Stimulated activated effector memory CD8-positive, alpha-beta T cell treated with anti-CD3 and anti-CD28 coated beads, Interleukin-12 subunit alpha, Interleukin-12 subunit beta, amount 100 ng/mL, for 72 hours (primary cell): ENCODE measurements around the gene HES4.

ENCODE experiments used
- ATAC-seq: fragments of 150-1000 bp; cut with Tn5 transposase; 2 replicates; pipeline ENCODE4 v1.10.0; 2021
- DNase-seq, 2 donors: peaks; one replicate each; pipeline ENCODE4 v3.0.0; 2021 to 2022; ENCODE audit warnings: low spot score in 2 of 2
- H3K27ac Mint-ChIP-seq: one replicate; pipeline ENCODE4 v1.8.0; 2022; ENCODE audit warnings: mild to moderate bottlenecking, mixed read lengths
- H3K36me3 Mint-ChIP-seq: one replicate; pipeline ENCODE4 v1.8.0; 2022; ENCODE audit warnings: mild to moderate bottlenecking, mixed read lengths
- H3K4me1 Mint-ChIP-seq: one replicate; pipeline ENCODE4 v1.8.0; 2022; ENCODE audit warnings: mixed read lengths
- H3K4me3 Mint-ChIP-seq: one replicate; pipeline ENCODE4 v1.8.0; 2022; ENCODE audit warnings: mild to moderate bottlenecking, mixed read lengths
- H3K9me3 Mint-ChIP-seq: one replicate; pipeline ENCODE4 v1.8.0; 2022; ENCODE audit warnings: mixed read lengths

The HES4 gene

GRCh38 chr1:974293-974640 is 25.6 kb downstream of the HES4 start:
- ATAC-seq (no peak), DNase-seq (no peak)
- Mint-ChIP-seq H3K9me3 (no peaks in the 10 kb centered on the region), H3K4me3 (no peak overlapping the region), H3K27ac (no peak overlapping the region), H3K36me3 (no peaks in the 10 kb centered on the region), H3K4me1 (peaks cover 6% of the 10 kb centered on the region)

- no peaks in the 10 kb centered on the region for H3K36me3 Mint-ChIP-seq
- H3K9me3 Mint-ChIP-seq = no peaks in the 10 kb centered on the region
These were observed 26.2 kb downstream of the HES4 start for GRCh38 chr1:973459-974292.

GRCh38 chr1:972726-973458 is 27.0 kb downstream of the HES4 start:
- Mint-ChIP-seq H3K36me3 (no peaks in the 10 kb centered on the region), H3K4me3 (no peak overlapping the region), H3K9me3 (no peaks in the 10 kb centered on the region), H3K4me1 (peaks cover 6% of the 10 kb centered on the region), H3K27ac (no peak overlapping the region)
- DNase-seq (no peak), ATAC-seq (no peak)

More at GRCh38 chr1:973459-974292, 26.2 kb downstream of the HES4 start:
- ATAC-seq (no peak), DNase-seq (no peak)
- Mint-ChIP-seq H3K27ac (no peak overlapping the region), H3K4me1 (peaks cover 6% of the 10 kb centered on the region), H3K4me3 (no peak overlapping the region)

- H3K4me1 Mint-ChIP-seq = peaks cover 6% of the 10 kb centered on the region
- no peak overlapping the region for H3K27ac Mint-ChIP-seq
- H3K36me3 Mint-ChIP-seq = no peaks in the 10 kb centered on the region
- DNase-seq (no peak), ATAC-seq (no peak)
- no peak overlapping the region for H3K4me3 Mint-ChIP-seq
- H3K9me3 Mint-ChIP-seq = no peaks in the 10 kb centered on the region
These were observed 28.0 kb downstream of the HES4 start for GRCh38 chr1:971751-972506.

DNA sequence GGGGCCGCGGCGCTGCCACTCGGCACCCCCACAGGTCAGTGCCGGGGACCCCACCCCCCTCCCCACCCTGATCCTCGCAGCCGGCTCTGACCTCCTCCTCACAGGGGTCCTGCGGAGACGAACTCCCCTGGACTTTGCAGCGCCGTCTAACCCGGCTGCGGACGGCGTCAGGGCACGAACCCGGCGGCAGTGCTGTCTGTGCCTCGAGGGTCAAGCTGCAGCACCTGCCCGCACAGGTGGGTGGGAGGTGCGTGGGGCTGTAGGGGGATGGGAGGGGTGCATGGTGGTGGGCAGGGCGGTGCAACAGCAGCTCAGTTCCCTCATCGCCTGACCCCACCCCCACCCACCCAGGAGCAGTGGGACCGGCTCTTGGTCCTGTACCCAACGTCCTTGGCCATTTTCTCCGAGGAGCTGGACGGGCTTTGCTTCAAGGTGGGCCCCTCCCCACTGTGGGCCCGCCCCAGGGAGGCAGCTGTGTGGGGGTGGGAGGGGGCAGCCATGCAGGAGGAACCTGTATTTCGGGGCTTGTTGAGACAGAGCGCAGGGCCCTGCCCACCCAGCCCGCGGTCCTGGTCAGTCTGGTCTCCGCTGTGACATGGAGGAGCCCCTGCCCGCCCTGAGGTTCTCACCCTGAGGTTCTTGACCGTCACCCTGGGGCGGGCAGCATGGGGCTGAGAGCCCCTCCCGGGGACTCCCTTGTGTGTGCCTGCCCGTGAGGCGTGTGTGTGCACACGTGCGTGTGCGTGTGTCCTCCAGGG is 28.7 kb downstream of the HES4 start:
- H3K4me3 Mint-ChIP-seq = no peak overlapping the region
- H3K27ac Mint-ChIP-seq = no peak overlapping the region
- no peak for DNase-seq
- H3K9me3 Mint-ChIP-seq = no peaks in the 10 kb centered on the region
- ATAC-seq = no peak
- H3K4me1 Mint-ChIP-seq = peaks cover 6% of the 10 kb centered on the region
- H3K36me3 Mint-ChIP-seq = no peaks in the 10 kb centered on the region

GRCh38 chr1:970242-970972 is 29.5 kb downstream of the HES4 start:
- Mint-ChIP-seq H3K36me3 (no peaks in the 10 kb centered on the region), H3K9me3 (no peaks in the 10 kb centered on the region), H3K4me3 (no peak overlapping the region), H3K4me1 (peaks cover 5% of the 10 kb centered on the region), H3K27ac (no peak overlapping the region)
- ATAC-seq = no peak
- no peak for DNase-seq

- H3K27ac Mint-ChIP-seq = no peak overlapping the region
- H3K36me3 Mint-ChIP-seq = no peaks in the 10 kb centered on the region
- DNase-seq (no peak), ATAC-seq (no peak)
- H3K9me3 Mint-ChIP-seq = no peaks in the 10 kb centered on the region
- H3K4me1 Mint-ChIP-seq = peaks cover 6% of the 10 kb centered on the region
- H3K4me3 Mint-ChIP-seq = no peak overlapping the region
These were observed 30.5 kb downstream of the HES4 start for GRCh38 chr1:969260-969855.

DNA sequence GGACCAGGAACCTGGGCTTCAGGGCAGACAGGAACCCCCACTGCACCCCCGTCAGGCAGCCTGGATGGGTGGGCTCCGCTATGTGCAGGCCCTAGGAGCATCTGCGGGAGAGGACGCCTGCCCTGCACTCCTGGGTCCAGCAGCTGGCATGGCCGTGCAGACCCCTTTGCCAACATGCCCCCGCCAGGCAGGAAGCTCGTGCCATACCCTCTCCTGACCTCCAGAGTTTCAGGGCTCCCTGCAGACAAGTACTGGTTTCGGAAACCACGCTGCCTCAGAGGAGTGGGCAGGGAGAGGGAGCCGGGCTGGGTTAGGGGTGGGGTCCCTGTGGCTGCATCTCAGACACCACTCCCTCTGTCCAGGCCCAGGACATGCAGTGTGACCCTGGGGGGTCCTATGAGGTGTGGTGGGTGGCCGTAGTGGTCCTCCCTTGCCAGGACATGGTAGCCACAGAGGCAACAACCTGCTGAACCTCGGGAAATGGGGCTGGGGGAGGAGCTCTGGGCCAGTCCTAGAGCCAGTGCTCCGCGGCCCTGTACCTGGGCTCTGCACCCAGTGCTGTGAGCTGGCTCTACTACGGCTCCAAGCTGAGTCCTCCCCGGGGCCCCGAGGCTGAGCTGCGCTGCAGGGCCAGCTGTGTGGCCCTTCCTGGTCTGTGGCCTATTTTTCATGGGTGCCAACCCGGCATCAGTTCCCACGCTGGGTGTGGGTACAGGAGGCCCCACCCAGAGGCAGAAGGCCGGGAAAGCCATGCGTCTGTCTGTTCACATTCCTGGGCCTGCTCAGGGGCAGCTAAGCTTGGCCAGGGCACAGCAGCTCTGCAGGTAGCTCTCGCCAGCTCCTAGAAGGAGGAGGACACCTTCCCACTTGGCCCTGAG is 32.2 kb downstream of the HES4 start:
- H3K9me3 Mint-ChIP-seq = no peaks in the 10 kb centered on the region
- no peak for DNase-seq
- peak overlapping the region; percentile 62 for H3K4me3 Mint-ChIP-seq
- no peak for ATAC-seq
- H3K4me1 Mint-ChIP-seq = peaks cover 6% of the 10 kb centered on the region
- H3K36me3 Mint-ChIP-seq = no peaks in the 10 kb centered on the region
- H3K27ac Mint-ChIP-seq = no peak overlapping the region

- Mint-ChIP-seq H3K4me3 (peak overlapping the region; percentile 62), H3K36me3 (no peaks in the 10 kb centered on the region), H3K4me1 (peaks cover 6% of the 10 kb centered on the region), H3K27ac (no peak overlapping the region), H3K9me3 (no peaks in the 10 kb centered on the region)
- ATAC-seq = peak; percentile 91
- peak; percentile 63 to 83 for DNase-seq
These were observed 33.1 kb downstream of the HES4 start for GRCh38 chr1:966704-967300.

- H3K4me1 Mint-ChIP-seq = peaks cover 6% of the 10 kb centered on the region
- DNase-seq (no peak), ATAC-seq (peak; percentile 63)
- H3K27ac Mint-ChIP-seq = no peak within 1 kb of the TSS
- H3K4me3 Mint-ChIP-seq = peak within 1 kb of the TSS; percentile 62
- no peaks in the 10 kb centered on the region for H3K36me3 Mint-ChIP-seq
- no peaks in the 10 kb centered on the region for H3K9me3 Mint-ChIP-seq
These were observed 33.7 kb downstream of the HES4 start, which contains the start of gene PLEKHN1 for GRCh38 chr1:966135-966703. TSS of gene PLEKHN1 (plus strand) at chr1:966482. CDS start at chr1:966532, 50 bp downstream.

- no peak for ATAC-seq
- no peak for DNase-seq
- H3K27ac Mint-ChIP-seq = no peak overlapping the region
- peaks cover 6% of the 10 kb centered on the region for H3K4me1 Mint-ChIP-seq
- peak overlapping the region; percentile 62 for H3K4me3 Mint-ChIP-seq
- no peaks in the 10 kb centered on the region for H3K36me3 Mint-ChIP-seq
- no peaks in the 10 kb centered on the region for H3K9me3 Mint-ChIP-seq
These were observed 34.3 kb downstream of the HES4 start for GRCh38 chr1:965526-966134.

DNA sequence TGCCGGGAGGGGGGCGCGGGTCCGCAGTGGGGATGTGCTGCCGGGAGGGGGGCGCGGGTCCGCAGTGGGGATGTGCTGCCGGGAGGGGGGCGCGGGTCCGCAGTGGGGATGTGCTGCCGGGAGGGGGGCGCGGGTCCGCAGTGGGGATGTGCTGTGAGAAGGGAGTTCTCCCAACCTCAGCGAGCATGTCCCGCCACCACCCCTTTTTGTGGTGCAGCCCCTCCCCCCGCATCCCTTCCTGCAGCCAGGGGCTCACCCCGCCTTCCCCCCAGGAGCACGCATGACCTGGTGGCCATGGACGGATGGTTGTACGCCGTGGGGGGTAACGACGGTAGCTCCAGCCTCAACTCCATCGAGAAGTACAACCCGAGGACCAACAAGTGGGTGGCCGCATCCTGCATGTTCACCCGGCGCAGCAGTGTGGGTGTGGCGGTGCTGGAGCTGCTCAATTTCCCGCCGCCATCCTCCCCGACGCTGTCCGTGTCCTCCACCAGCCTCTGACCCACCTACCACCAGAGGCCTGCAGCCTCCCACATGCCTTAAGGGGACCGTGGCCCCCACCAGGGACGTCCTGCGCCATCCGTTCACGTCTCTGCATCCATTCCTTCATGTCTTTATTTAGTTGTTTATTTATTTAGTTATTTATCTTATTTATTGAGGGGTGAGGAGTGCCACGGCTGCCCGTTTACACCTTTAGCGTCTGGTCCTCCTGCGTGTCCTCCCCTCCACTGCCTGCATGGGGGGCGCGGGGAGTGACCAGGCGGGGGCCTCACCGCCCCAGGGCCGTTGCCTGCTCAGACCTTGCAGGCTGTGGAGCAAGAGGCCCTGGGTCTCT is 35.0 kb downstream of the HES4 start:
- Mint-ChIP-seq H3K36me3 (no peaks in the 10 kb centered on the region), H3K4me3 (peak overlapping the region; percentile 62), H3K4me1 (peaks cover 6% of the 10 kb centered on the region), H3K9me3 (no peaks in the 10 kb centered on the region), H3K27ac (no peak overlapping the region)
- DNase-seq (no peak), ATAC-seq (no peak)
